GM21360 (cell line): ENCODE measurements around the gene DNAJC6.
"Not testable (repeated sequence)": the region's sequence is repeated elsewhere in the genome, so short reads cannot be mapped to it uniquely, and the experiment has no call there.

ENCODE experiments used
- ATAC-seq: cut with Tn5 transposase; IDR thresholded peaks from one replicate; pipeline ENCODE4 v1.9.1; 2021; ENCODE audit warnings: mild to moderate bottlenecking, moderate library complexity; ENCODE audit not compliant: unreplicated experiment

DNAJC6 gene

DNA sequence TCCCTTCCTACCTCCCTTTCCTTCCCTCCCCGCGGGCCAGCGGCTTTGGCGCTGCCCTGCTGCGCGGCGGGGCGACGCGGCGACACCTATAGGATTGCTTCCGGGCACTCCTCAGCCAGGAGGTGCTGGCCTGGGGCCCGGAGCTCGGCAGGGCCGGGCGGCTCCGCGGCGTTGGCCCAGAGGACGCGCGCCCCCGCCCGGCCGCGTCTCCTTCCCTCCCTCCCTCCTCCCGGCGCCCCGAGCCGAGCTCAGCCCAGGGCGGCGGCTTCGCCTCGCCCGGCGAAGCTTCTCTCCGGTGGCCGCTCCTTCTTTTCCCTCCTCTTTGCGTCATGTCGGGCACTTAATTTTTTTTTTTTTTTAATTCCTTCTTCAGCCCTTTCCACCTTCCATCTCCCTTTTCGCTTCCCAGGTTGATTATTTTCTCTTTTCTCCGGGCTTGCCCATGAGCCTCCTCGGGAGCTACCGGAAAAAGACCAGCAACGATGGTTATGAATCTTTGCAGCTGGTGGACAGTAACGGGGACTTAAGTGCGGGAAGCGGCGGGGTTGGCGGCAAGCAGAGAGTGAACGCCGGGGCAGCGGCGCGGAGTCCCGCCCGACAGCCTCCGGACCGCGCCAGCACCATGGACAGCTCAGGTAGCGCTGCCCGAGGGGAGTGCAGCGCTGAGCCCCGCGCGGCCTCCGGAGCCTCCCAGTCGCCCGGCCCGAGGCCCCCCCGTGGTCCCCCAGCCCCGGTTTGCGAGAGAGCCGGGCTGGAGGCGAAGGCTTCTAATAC lies at the start of gene DNAJC6:
TSS of gene DNAJC6 (plus strand) at position 240 of the 774 bp plus-strand sequence. CDS start at position 443, 203 bp downstream.
- peak; percentile 71 for ATAC-seq

DNA sequence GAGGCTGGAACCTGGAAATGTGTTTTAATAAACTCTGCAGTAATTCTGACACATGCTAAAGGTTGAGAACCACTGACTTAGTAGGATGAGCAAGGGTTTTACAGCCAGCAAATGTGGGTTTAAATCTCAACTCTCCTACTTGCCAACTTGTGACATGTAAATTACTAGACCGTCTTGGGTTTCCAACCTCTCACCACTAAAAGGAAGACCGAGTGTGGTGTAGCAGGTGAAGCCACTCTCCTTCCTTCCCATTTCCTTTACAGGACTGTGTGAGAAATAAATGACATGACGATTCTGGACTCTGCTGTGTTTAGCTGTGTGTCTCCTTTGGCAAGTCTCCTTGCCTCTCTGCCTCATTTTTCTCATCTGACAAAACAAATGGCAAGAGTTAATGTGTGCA lies 49.5 kb upstream of the DNAJC6 start:
- no peak for ATAC-seq

DNA sequence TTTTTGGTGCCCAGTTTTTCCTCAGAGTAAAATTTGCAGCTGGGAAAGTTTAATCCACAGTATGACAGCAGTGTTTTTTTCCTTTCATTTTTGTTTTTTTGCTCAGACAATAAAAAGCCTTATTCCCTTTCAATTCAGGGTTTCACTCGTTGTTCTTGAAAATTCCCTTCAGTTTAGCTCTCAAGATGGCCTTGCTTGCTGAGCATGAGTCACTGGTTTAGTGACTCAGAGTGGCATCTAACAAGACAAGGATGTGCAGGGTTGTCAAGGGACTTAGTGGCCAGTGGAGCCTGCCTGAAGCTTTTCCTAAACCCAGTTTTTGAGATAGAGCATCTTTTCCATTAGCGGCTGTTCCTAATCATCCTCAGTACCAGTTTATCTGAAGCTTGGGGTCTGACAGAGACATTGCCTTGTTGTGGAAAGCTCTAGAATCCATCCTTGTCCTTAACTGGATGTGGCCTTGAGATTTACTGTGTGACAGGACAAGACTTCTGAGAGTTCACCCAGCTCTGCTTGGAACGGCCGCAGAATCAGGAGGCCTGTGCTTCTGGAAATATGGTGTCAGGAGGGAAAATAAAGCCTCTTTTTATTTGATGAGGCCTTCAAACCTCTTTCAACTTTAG lies 48.4 kb upstream of the DNAJC6 start:
- ATAC-seq = no peak

DNA sequence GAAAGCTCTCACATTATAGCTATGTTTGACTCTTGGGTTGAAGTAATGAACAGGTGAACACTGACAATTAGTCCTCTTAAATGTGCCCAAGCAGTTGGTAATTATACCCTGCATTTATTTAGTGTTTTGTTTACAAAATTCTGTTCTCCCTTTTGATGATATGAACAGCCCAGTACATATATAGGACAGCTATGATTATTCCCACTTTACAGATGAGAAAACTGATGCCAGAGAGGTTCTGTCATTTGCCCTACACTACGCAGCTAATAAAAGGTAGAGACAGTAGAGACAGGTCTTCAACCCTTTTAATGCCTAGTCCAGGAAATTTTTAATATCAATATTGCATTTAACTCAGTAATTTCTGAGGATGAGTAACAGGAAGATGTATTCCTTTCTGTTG lies 46.1 kb upstream of the DNAJC6 start:
- no peak for ATAC-seq

DNA sequence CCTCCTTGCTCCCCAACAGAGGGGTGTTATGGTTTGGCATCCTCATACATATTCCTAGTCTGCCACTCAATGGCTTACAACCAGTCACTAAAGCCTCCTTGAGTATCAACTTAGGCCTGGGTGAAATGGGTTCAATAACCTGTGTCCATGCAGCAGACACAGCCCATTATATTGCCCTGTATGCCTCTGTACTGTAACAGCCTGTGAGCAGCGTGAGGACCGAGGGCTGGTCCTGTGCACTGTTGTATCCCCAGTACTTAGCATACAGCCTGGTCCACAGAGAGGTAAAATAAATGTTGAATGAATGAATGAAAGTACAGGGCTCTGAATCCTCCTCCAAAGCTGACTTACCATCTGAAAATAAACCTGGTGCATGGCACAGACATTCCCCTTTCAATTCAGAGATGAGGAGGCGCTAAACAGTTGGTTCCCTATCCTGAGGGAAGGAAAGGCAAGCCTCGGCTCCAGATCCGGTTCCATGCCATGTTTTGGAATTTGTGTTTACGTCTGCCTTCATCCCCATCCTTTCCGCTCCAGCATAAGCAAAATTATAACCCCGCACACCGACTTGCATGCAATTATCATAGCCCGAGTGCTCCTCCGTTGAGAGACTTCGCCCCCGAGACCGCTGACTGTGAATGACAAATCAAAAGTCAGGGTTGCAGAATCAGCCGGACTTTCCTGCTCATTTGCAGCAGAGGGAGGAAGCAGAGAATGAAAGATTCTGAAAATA lies 45.0 kb upstream of the DNAJC6 start:
- ATAC-seq = no peak

DNA sequence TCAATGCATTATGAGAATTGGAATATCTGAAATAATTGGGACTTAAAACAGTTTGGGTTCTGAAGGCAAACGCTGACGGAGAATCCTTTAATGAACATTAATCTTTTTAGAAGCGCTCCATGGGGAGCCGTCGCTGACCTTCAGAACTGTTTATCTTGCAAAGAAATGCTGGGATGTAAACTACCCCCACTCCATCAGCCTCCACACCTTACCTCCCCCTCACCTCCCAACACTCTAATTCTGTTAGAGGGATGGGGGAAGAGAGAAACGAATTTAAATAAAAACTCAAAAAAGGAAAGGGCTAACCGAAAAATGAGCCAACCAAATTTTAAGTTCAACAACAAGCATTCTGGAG lies 44.1 kb upstream of the DNAJC6 start:
- ATAC-seq = no peak

DNA sequence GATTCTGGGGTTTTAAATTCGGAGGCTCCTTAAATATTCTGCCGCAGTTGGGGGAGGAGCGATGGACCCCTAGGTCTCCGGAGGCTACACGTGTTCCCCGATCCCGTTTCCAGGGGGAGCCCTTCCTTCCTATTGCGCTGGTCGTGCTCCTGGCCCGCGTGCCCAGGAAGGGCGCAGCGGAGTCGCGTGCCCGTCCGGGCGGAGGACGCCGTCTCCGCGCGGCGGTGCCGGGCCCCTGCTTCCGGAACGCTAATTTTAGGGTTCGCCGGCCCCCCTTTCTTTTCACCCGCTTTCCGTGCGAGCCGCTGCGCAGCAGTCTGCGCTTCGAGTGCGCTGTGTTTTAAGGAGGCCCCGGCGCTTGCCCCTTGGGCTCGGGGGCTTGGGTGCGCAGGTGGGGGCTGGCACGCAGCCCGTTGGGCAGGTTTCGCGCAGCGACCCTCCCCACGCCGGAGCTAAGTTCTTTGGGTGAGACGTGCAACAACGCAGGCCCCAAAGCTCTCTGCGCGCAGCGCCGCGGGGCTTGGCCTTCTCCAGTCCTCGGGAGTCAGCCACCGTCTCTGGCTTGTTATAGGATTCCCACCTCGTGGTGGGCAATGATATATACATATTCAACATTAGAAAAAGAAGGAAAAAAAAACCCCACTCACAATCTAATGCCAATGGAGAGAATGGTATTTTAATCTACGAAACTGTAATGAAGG lies 43.5 kb upstream of the DNAJC6 start:
- ATAC-seq = no peak

DNA sequence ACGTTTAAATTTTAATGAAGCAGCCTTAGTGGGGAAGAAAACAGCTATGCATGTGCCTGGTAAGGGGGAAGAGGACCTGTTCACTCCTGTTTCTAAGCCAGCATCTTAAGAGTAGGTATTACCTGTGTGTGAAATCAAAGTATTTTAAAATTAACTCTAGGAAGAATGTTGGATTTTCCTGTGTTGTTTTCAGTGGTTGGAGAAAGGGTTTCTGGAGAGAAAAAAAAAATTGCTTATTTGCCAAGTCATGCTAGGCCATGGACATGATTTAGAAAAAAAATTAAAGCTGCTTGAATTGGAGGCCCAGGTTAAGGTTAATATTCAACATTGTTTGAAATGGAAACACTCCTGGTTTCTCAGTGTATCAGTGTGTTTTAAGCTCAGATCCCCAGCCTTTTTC lies 42.9 kb upstream of the DNAJC6 start:
- ATAC-seq = no peak

DNA sequence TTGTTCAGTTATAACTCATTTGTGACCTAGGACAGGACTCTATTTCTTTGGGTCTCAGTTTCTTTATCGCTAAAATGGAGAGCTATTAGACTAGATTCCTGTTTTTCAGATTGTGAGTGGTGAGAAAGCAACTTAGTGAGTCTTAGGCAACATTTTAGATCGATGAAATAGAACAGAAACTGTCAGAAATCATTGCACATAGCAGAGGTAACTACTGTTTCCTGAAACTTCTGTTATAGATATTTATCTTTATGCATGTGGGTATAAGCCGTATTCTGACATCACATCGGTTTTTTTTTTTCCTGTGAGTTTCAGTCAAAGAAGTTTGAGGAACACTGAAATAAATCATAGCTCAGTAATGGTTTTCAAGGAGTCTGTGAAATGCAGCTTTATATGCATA lies 42.1 kb upstream of the DNAJC6 start:
- ATAC-seq = no peak

DNA sequence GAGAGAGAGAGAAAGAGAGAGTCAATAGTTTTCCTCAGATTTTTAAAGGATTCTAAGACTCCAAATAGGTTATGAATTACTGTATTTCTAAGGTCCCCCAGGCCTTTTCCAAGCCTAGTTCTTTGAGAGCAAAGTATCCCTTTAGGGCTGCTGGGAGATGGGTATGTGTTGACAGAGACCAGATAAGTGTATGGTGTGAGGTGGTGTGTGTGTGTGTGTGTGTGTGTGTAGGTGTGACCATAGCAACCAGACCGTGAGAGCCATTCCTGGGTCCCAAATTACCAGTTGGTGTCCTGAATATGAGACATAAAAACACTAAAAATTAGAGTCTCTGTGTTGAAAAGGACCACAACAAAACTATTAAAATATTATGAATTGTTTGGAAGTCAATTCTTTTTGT lies 41.7 kb upstream of the DNAJC6 start:
- no peak for ATAC-seq

DNA sequence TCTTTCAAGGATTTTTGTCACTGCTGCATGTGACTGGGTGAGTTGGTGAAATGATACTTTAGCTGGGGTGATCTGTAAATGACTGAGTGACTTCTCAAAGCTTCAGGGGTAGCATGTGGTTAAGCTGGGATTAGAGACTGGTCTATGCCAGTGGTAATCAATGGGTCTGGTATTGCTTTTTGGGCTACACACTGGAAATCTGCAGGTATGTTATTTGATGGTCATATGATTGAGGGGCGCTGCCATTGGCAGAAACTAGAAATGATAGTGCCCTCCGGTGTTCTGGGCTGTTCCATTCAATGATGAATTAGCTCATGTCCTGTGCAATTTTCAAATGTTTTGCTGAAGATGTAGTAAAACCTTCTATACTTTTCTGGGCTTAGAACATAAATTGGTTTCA lies 39.7 kb upstream of the DNAJC6 start:
- no peak for ATAC-seq

DNA sequence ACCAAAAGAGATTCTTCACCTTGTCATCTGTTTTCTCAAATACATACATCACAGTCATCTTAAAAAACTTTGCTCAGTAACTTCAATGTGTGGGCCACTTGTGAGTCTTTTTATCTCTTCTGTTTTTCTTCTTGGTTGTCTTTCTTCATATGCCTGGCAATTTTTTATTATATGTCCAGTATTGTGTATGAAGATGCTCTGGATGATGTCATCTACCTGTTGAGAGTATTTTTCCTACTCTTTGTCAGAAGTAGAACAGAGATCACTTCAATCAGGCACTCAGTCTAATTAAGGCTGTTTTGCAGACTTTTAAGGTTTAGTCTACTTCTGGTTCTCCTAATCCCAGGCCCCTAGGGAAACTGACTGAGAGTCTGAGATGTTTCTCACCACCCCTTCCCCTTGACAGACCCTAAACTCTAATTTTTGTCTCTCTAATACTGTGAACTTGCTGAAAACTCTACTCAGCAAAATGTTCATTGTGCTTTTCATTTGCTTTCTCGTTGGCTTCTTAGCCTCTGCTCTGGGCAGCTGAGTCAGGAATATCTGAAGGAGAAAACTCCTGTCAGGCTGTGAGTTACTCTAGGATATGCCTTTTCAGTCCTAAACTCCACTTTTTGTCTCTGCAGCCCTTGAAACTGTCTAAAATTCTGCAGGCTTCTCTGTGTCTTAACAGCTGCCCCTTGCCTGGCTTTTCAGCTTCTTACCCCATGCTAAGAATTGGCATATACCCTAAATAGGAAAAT lies 33.0 kb upstream of the DNAJC6 start:
- no peak for ATAC-seq

DNA sequence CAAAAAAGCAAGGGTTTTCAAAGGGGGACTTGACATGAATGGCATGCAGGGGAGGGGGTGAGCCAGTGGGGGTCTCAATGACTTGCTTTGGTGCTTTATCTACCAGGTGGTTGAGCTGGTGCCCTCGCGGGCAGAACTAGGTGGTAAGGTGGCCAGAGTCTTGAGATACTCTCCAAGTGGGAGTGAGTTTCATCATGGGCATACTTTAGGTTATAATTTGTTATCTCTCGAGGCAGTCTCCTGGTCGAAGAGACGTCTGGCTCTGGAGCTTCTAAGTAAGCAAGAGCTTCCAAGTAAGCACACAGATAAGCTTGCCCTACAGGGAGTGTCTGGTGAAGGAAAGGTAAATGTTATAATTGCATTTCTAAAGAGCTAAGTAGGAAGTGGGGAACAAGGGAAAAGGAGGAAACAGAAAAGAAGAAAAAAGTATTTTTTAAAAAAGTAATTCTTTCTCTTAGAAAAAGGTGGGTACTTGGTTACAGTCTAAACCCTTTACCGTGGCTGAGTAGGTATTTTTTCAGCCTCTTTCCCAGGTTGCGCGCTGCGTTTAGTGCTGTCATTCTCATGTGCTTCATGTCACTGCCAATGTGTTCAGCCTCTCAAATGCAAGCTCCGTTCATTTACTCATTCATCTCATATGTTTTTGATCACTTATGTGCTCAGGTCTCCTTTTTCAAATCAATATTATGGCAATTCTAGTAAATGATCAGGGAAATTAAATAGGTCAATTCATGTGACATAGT lies 31.6 kb upstream of the DNAJC6 start:
- ATAC-seq = no peak

DNA sequence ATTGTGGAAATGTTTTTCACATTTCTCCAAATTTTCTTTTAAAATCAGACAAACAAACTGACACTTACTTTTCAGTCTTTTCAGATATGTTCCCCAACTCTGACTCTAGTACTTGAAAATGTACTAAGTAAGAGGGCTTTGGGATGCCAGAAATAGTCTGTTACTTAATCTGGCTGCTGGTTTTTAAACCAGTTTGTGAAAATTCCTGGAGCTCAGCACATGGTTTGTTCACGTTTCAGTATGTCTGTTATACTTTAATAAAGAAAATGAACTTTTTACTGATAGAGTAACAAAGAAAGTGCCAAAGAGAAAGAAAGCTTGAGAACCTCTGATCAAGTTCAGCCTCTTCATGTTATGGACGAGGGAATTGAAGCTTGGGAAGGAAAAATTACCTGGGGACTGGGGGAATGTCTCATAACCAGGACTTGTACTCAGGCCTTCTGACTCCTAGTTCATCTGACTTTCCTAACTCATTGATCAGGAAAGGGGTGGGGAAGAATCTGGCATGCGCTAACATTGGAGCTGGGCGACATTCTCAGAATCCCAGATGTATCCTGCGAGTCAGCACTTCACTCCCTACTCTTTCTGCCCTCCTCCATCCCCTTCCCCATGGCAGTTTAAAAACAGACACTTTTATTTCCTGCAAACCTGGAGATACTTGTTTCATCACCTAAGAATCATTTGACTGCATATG lies 30.8 kb upstream of the DNAJC6 start:
- ATAC-seq = no peak

DNA sequence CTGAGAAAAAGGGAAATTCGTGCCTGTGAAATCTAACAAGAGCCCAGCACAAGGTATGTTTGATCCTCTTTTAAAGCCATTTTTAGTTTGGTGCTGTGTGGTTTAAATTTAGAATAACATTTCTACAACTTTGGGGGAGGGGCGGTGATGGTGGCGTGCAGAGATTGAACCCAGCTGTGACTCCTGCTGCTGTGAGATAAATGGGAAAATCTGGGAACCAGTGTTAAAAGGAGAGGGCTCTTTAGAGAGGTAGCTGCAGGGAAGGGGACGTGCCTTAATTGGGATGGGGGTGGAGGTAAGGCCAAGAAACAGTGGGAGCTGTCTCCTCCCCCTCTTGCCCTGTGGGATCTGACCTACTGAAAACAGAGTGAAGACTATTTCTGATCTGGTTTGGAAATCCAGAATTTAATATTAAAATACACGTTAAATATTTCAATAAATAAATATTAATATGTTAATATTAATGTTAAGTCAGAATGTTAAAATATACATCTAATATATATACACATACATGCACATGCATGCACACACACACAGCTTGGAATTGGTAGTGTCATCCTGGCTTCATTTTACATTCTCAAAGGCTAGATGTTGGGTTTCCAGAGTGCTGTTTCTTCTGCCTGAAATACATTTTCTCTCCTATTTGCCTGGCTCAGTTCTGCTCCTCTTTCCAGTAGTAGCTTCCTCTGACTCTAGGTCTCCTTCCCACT lies 30.1 kb upstream of the DNAJC6 start:
- no peak for ATAC-seq

DNA sequence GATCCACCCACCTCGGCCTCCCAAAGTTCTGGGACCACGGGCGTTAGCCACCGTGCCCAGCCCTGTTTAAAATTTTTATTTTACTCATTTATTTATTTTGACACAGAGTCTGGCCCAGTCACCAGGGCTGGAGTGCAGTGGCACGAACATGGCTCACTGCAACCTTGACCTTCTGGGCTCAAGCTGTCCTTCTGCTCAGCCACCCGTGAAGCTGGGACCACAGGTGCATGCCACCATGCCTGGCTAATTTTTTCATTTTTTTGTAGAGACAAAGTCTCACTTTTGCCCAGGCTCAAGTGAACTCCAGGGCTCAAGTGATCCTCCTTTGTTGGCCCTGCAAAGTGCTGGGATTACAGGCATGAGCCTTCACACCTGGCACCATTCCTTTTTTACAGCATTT lies 27.5 kb upstream of the DNAJC6 start:
- ATAC-seq = no peak

DNA sequence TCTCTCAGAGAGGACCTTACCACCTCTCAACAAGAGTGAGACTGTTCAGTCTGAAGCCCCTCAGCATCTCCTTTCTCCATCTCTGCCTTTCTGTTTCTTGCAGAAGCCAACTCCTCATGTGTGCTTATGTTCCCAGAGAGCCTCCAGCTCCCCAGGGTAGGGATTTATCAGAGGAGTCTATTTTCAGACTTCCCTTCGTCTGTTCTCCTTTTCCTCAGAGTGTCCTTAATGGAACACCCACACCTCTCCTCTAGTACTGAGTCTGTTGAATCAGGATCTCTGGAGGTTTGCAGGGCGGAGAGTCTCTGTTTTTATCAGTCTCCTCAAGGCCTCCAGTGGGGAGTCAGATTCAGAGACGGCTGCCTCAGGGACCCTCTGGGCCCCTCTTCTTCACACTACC lies 25.1 kb upstream of the DNAJC6 start:
- ATAC-seq = no peak

DNA sequence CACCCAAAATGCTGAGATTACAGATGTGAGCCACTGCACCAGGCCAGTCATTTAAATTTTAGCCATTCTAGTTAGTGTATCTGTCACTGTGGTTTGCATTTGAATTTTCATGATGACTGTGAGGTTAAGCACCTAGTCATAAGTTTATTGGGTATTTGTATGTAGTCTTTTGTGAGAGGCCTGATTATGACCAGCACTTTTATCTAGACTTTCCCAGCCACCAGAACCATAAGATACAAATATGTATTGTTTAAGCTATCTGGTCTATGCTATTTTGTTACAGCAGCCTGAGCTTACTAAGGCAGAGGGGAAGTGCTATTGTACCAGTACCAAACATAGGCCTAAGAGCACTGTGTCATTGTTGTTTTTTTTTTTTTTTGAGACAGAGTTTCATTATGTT lies 19.9 kb upstream of the DNAJC6 start:
- peak; percentile 59 for ATAC-seq

DNA sequence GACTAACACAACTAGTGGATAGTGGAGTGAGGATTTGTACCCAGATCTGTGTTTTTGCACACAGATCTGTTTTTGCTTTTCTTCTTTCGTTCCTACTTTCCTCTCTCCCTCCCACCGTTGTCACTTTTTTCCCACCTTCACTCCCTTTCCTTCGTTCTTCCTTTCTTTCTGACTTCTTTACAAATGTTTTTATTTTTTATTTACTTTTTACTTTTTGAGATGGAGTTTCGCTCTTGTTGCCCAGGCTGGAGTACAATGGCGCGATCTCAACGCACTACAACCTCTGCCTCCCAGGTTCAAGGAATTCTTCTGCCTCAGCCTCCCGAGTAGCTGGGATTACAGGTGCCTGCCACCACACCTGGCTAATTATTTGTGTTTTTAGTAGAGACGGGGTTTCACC lies 17.5 kb upstream of the DNAJC6 start:
- not testable (repeated sequence) for ATAC-seq
